H54 (cell line): Measurements from ENCODE around the gene UBASH3A.
"Not testable (repeated sequence)": the region's sequence is repeated elsewhere in the genome, so short reads cannot be mapped to it uniquely, and the experiment has no call there.

Experiments
- DNase-seq: peaks from one replicate; pipeline ENCODE4 v3.0.0; 2011; ENCODE audit warnings: low spot score, mixed read lengths; ENCODE audit not compliant: insufficient read length
- FAIRE-seq: peaks from 3 replicates; lab custom pipeline; 2011; peaks lifted over from hg19 to GRCh38; lab: Jason Lieb, UNC
- POLR2A ChIP-seq: IDR thresholded peaks from 2 replicates; pipeline ENCODE4 v1.6.1; 2011; ENCODE audit warnings: low read depth, mild to moderate bottlenecking, low read length

Gene UBASH3A

DNA sequence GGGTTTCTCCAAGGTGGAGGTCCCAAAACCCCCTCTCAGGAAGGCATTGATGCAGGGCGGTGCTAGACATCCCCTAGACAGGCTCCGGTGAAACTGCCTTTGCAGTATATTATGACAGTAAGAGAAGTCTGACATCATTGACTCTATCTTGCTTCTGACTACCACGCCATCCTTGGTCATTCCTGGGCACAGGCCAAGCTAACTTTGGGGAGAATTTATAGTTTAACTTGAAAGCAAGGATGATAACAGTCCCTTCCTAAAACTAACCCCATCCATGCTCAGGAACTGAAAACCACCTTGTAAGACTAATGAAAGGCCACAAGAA, 62.1 kb downstream of the UBASH3A start:
- no peak for TF ChIP-seq POLR2A
- no peak for FAIRE-seq
- no peak for DNase-seq

DNA sequence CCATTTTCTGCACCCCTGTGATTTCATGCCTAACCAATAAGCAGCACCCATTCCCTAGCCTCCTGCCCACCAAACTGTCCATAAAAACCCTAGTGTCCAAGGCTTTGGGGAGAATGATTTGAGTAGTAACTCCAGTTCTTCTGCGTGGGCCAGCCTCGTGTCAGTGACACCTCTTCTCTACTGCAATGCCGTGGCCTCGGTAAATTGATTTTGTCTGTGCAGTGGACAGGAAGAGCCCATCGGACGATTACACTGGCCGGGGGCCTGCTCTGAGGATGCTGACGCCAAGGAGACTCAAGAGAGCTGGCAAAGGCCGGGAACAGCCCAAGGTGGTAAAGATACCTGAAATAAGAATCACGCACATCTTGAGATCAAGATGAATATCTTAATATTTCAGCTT, 63.0 kb downstream of the UBASH3A start:
- no peak for TF ChIP-seq POLR2A
- FAIRE-seq (no peak), DNase-seq (no peak)

DNA sequence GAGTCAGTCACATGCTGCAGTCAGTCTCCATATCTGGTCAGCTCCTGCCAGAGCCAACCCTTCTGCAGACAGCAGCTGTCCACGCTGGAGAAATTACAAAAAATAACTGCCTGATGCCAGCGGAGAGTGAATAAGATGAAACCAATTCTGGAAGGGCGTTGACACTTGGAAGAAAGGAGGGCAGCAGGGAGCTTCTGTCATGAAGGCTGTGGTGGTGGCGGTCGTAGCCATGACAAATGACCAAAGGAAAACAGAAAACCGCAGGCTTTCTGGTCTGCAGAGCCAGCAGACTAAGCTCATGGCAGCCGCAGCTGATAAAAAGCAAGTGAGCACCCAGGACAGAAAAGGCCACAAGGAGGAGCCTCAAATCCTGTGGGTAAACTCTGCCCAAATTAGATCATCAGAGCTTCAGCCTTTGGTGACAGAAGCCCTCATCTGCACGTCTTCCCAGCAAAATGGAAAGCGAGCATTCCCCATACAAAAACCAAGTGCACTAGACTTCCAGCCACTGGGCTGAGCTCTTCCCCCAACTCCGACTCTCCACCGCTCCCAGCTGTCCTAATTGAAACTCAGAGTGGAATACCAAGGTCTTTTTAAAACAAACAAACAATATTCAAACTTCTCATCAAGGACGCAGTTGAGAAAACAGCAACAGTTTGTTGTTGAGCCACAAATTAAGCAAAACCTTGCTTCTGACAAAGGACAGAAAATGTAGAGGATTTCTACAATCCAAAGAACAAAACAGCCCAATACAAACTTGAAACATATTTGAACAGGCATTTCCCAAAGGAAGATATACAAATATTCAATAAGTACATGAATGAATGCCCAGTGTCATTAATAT, 63.7 kb downstream of the UBASH3A start:
- DNase-seq: peak; percentile 42
- FAIRE-seq: no peak
- no peak for TF ChIP-seq POLR2A

DNA sequence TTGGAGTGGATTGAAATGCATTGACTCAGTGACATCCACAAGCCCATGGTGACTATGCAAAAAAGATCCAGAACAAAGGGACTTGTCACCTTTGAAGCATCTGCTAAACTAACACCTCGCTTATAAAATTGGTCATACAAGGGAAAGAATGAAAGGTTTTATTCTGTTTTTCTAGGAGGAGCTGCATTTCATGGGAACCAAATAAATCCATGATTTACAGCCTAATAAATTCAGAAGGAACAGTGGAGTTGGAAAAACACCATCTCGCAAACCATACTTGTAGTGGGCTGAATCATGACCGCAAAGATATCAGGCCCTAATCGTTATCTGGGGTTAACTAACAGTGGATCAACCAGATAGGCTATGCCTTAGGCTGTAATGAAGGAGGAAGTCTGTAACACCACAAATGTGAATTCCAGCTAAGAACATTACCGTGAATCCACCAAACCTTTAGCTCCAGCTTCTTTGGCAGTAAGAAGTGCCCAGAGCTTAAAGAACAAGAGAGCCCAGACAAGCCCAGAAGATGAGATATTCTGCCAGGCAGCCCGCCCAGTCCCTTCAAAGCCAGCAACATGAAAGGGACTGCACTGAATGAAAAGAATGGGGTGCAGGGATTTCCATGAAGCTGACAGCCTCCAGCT, 64.9 kb downstream of the UBASH3A start:
- TF ChIP-seq POLR2A: no peak
- FAIRE-seq (no peak), DNase-seq (no peak)

DNA sequence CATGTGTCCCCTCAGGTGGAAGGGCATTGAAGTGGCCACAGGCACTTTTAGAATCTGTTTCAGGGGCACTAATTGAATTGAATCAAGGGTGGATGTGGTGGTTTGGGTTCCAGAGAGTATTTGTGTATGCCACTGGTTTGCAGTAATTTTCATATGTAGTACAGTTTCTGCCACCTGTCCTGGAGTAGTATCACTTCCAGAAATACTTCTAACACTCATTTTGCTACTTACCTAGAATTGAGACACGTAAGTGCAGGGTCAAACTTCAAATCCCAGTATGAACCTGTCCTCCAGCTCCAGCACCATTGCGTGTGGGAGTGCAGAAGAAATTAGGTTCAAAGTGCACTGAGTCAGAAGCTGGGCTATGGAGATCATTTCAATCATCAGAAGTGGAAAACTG, 65.6 kb downstream of the UBASH3A start:
- FAIRE-seq (no peak), DNase-seq (no peak)
- TF ChIP-seq POLR2A: no peak

DNA sequence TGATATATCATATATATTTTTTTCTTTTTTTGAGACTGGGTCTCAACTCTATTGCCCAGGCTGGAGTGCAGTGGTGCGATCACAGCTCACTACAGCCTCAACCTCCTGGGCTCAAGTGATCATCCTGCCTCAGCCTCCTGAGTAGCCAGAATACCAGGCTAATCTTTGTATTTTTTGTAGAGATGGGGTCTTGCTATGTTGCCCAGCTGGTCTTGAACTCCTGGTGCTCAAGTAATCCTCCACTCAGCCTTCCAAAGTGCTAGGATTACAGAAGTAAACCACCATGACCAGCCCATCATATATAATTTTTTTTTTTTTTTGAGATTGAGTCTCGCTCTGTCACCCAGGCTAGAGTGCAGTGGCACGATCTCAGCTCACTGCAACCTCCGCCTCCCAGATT, 66.0 kb downstream of the UBASH3A start:
- DNase-seq, FAIRE-seq: not testable (repeated sequence)

DNA sequence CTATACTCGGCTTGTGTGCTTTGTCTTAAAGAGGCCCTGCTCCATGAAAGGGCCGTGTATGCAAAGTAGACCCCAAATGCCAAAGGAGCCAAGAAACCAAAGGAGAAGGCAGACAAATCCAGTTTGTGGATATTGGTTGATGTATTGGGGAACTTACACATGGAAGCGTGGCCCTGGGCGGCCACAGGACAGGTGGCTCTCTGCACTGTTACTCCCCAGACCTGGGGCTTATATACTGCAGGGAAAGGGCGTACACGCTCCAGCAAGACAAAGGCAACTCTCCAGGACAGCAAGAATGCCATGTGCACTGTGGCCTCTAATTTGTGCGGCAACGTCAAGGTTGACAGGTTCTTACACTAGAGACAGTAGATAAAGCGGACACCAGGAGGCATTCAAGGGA, 67.5 kb downstream of the UBASH3A start:
- no peak for TF ChIP-seq POLR2A
- FAIRE-seq: no peak
- no peak for DNase-seq

DNA sequence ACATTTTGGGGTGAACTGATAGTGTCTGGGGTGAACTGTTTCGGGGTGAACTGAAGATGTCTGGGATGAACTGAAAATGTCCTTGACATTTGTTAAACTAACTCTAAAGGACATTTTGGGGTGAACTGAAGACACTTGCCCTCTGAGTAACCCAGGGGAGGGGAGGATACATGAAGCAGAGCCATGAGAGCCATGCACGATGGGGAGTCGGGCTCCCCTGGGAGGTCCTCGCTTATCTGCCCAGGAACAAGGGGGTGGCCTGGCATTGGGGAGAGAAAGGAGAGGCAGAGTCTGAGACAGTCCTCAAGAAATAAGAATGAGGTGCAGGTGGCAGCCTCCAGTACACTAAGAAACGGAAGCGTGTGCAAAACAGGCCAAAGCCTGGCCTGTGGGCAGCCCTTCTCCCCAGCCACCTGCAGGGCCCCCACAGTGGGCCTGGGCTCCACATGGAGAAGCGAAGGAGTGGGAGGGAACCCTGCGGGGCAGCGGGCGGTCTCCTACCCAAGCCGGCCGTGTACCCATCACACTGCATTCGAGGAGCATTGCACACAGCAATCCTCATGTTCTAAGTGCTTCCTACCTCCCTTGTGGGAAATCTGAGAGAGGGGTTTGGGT, 68.1 kb downstream of the UBASH3A start:
- no peak for FAIRE-seq
- no peak for DNase-seq
- no peak for TF ChIP-seq POLR2A

DNA sequence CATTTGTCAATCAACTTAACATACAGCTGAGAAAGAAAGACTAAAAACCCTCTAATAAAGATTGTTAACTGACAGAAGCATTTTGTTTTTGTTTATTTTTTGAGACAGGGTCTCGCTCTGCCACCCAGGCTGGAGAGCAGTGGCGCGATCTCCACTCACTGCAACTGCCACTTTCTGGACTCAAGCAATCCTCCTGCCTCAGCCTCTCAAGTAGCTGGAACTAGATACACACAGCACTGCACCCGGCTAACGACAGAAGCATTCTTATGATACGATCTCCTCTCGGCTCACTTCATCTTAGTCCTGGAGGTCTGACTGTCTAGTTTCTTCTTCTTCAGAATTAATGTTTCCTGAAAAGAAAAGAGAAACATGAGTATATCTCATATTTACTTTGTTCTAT, 68.8 kb downstream of the UBASH3A start:
- DNase-seq (no peak), FAIRE-seq (no peak)
- no peak for TF ChIP-seq POLR2A

DNA sequence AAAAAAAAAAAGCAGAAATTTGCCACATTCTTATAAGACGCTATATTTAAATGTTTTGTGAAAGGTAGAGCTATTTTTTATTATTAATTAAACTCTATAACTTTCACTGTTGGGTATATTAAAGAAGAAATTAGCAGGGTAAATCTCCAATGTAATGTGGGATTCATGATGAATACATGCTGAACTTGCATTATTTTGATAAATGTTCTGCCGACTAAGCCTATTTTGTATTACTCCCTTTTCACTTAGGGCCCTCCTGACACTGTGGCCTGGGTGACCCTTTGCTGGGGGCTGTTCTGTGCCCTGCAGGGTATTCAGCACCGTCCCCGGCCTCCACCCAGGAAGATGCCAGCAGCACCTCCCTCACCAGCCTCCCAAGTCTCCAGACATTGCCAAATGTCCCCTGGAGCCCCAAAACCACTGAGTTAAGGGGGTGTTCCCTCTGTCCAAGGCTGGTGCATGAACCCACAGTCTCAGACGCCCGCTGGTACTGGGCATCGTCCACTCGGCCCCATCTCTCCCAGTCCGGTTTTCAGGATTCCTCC, 69.9 kb downstream of the UBASH3A start:
- DNase-seq (no peak), FAIRE-seq (no peak)
- no peak for TF ChIP-seq POLR2A

DNA sequence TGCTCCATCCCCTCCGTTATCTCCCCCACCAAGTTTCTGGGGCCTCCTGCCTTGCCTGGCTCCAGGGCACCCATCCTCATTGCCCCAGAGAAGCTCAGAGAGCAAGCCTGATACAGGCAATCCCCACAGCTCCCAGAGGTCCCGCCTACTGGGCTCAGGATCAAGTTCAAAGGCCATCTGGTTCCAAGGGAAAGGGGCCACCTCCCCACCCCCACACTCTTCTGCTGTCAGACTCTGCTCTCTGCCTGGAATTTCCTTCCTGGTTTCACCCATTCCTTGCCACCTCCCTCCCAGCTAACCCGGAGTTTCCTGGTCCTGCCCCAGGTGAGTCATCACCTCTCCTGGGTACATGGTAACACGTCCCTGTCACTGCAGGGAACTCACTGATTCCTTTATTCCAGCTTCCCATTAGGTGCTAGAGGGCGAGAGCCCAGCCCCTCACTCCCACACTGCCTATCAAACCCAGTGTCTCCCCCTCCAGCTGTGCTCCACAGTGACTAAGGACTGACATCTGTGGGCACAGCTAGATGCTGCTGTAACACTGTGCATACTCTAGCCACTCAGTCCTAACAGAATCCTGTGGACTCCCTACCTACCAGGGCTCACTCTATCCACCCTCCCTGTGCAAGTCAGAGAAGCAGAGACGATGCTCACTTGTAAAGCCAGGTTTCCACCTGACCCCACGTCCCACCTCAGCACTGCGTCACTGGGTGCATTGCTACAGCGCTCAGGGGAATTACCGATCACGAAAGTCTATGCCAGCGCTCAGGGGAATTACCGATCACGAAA, 70.5 kb downstream of the UBASH3A start:
- no peak for TF ChIP-seq POLR2A
- DNase-seq (peak; percentile 91), FAIRE-seq (peak; percentile 61)

DNA sequence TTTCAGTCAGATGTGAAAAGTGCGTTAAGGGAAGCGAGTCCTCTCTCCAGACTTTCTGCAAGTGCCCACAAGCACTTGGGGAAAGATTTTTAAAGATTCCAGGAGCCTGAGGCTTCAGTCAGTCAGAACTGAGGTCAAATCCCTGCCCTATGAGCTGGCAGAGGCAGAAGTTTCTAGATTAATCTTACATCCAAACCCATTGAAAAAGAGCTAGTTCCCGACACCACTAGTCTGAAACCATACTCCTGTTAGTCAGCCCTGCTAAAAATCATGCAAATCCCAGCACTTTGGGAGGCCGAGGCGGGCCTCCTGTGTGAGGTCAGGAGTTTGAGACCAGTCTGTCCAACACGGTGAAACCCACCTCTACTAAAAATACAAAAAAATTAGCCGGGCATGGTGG, 71.3 kb downstream of the UBASH3A start:
- TF ChIP-seq POLR2A: no peak
- no peak for FAIRE-seq
- DNase-seq: no peak

DNA sequence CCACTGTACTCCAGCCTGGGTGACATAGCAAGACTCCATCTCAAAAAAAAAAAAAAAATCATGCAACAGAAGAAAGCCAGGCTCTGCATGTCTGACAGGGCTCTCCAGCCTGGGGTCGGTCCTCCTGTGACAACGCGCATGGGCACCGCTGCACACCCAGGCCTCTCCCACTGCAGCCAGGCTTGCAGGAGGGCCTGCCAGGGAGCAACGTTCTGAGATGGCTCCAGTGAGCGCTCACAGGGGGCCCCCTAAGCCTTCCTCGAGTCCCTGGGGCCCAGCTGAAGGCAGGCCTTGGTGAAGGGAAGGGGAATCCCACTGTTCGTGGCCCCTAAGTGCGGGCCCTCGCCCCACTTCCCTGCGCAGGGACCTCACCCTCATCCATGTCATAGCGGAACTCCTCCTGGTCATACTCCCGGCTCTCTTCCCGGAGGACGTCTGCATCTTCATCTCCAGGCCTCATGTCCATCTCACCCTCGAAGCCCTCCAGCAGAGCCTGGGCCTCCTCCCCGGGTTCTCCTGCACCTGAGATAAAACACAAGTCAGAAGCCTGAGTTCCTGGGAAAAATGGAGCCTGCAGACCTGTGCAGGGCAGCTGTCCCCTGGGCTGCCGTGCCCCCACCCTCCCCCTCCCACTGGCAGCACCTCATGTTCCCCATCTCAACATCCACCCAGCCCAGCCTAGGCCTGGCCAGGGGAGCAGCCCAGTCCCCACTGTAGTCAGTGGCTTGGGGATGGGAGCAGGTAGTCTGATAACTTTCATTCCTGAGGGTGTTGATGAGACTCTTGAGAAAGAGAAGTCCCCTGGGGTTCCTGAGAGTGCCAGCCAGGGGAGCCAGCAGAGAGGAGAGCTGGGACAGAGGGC, 72.1 kb downstream of the UBASH3A start:
- no peak for TF ChIP-seq POLR2A
- FAIRE-seq (no peak), DNase-seq (no peak)
